IMR-90 (cell line): Measurements from ENCODE around the gene NCOR1. TPM values are rescaled to one million over a fixed set of nuclear protein-coding genes. Genes with fewer than 3 reads are reported as not detected.

Experiments used
- ATAC-seq: fragments of 200-7000 bp; cut with Tn5 transposase; 2 replicates; pipeline ENCODE4 v1.9.1; 2020; ENCODE audit warnings: low read depth, mild to moderate bottlenecking, moderate library complexity
- BruUV-seq: library from RNA; stranded (reverse); fragments of 400-500 nt; replicated peaks from 2 replicates; lab custom pipeline; 2021; lab: Mats Ljungman, UMichigan
- CTCF ChIA-PET: fragments of 300-600 bp; formaldehyde crosslinking; extraction: SDS; loops from one replicate; lab custom pipeline; 2021; ENCODE audit warnings: antibody characterized with exemption; lab: Yijun Ruan, JAX
- POLR2A ChIA-PET: fragments of 300-600 bp; sonication (Branson Sonifier 250); formaldehyde crosslinking; loops from one replicate; lab custom pipeline; 2022; ENCODE audit warnings: antibody characterized with exemption; ENCODE audit not compliant: unreplicated experiment; lab: Charles Lee
- DNase-seq: peaks from one replicate; pipeline ENCODE4 v3.0.0; 2013
- H2AFZ ChIP-seq: replicated peaks from 2 replicates; pipeline ENCODE3; 2013; ENCODE audit warnings: low read length, mild to moderate bottlenecking; ENCODE audit not compliant: poor library complexity
- H2AK5ac ChIP-seq: 2 replicates; pipeline ENCODE4 v1.6.1; 2013; ENCODE audit warnings: low read depth, low read length, inconsistent platforms
- H2AK9ac ChIP-seq: replicated peaks from 2 replicates; pipeline ENCODE3; 2013; ENCODE audit warnings: mild to moderate bottlenecking, low read depth, low read length, moderate library complexity; ENCODE audit not compliant: poor library complexity
- H2BK120ac ChIP-seq: 2 replicates; pipeline ENCODE4 v1.6.1; 2013; ENCODE audit warnings: low read depth, low read length, inconsistent platforms
- H2BK15ac ChIP-seq: 3 replicates; pipeline ENCODE4 v1.6.1; 2013; ENCODE audit warnings: low read depth, low read length, inconsistent platforms
- H2BK20ac ChIP-seq: 2 replicates; pipeline ENCODE4 v1.6.1; 2013; ENCODE audit warnings: low read depth, mild to moderate bottlenecking, inconsistent platforms, low read length, moderate library complexity
- H2BK5ac ChIP-seq: 2 replicates; pipeline ENCODE4 v1.6.1; 2013; ENCODE audit warnings: mild to moderate bottlenecking, low read depth, low read length, inconsistent platforms; ENCODE audit not compliant: poor library complexity, severe bottlenecking
- H3K14ac ChIP-seq: replicated peaks from 2 replicates; pipeline ENCODE4 v1.6.1; 2013; ENCODE audit warnings: low read depth, low read length, inconsistent platforms
- H3K18ac ChIP-seq: 2 replicates; pipeline ENCODE4 v1.6.1; 2013; ENCODE audit warnings: low read depth, low read length, control low read depth
- H3K23ac ChIP-seq: 2 replicates; pipeline ENCODE4 v1.6.1; 2013; ENCODE audit warnings: low read depth, low read length, inconsistent platforms
- H3K27ac ChIP-seq: 2 replicates; pipeline ENCODE4 v1.5.1; 2013; ENCODE audit warnings: mild to moderate bottlenecking, control low read depth, low read length; ENCODE audit not compliant: insufficient read depth
- H3K27me3 ChIP-seq: 2 replicates; pipeline ENCODE4 v1.6.1; 2013; ENCODE audit warnings: low read length; ENCODE audit not compliant: control insufficient read depth, insufficient read depth
- H3K36me3 ChIP-seq: 2 replicates; pipeline ENCODE4 v1.6.1; 2013; ENCODE audit warnings: low read length, mixed read lengths; ENCODE audit not compliant: control insufficient read depth, insufficient read depth
- H3K4ac ChIP-seq: 2 replicates; pipeline ENCODE4 v1.6.1; 2013; ENCODE audit warnings: low read depth, low read length, inconsistent platforms
- H3K4me1 ChIP-seq: 2 replicates; pipeline ENCODE4 v1.6.1; 2013; ENCODE audit warnings: low read length, mixed read lengths; ENCODE audit not compliant: control insufficient read depth, insufficient read depth
- H3K4me2 ChIP-seq: 2 replicates; pipeline ENCODE4 v1.6.1; 2013; ENCODE audit warnings: low read depth, mild to moderate bottlenecking, control low read depth, low read length, moderate library complexity
- H3K4me3 ChIP-seq: 2 replicates; pipeline ENCODE4 v1.5.1; 2013; ENCODE audit warnings: low read depth, mild to moderate bottlenecking, control low read depth, low read length, moderate library complexity; ENCODE audit not compliant: insufficient read depth
- H3K56ac ChIP-seq: 2 replicates; pipeline ENCODE4 v1.6.1; 2013; ENCODE audit warnings: low read length, inconsistent platforms; ENCODE audit not compliant: insufficient read depth; ENCODE audit errors: extremely low read depth
- H3K79me1 ChIP-seq, 2 experiments: 2 replicates each; pipeline ENCODE4 v1.6.1; 2013; ENCODE audit warnings: low read length in 2 of 2, inconsistent platforms in 1 of 2, low read depth in 1 of 2
- H3K9ac ChIP-seq: 2 replicates; pipeline ENCODE4 v1.6.1; 2013; ENCODE audit warnings: low read depth, low read length, control low read depth
- H3K9me1 ChIP-seq: 2 replicates; pipeline ENCODE4 v1.6.1; 2013; ENCODE audit warnings: low read length, inconsistent platforms; ENCODE audit not compliant: insufficient read depth
- H3K9me3 ChIP-seq: 2 replicates; pipeline ENCODE4 v1.6.1; 2013; ENCODE audit warnings: low read length; ENCODE audit not compliant: control insufficient read depth, insufficient read depth
- H4K20me1 ChIP-seq: 2 replicates; pipeline ENCODE4 v1.6.1; 2013; ENCODE audit warnings: low read length, inconsistent platforms; ENCODE audit not compliant: insufficient read depth
- H4K5ac ChIP-seq: 2 replicates; pipeline ENCODE4 v1.6.1; 2013; ENCODE audit warnings: mild to moderate bottlenecking, low read depth, low read length, control low read depth
- H4K8ac ChIP-seq, 2 experiments: 2 replicates each; pipeline ENCODE4 v1.6.1; 2013; ENCODE audit warnings: low read depth in 2 of 2, low read length in 2 of 2, control low read depth in 1 of 2, inconsistent platforms in 1 of 2
- H4K91ac ChIP-seq: 2 replicates; pipeline ENCODE4 v1.6.1; 2013; ENCODE audit warnings: low read depth, low read length, inconsistent platforms; ENCODE audit not compliant: insufficient read depth
- BHLHE40 ChIP-seq: fragments of 150-350 bp; IDR thresholded peaks from 2 replicates; pipeline ENCODE4 v1.6.1; 2016; ENCODE audit warnings: mild to moderate bottlenecking, low read depth, low read length
- CHD1 ChIP-seq: IDR thresholded peaks from 2 replicates; pipeline ENCODE4 v1.6.1; 2012; ENCODE audit warnings: low read depth, low read length, improper control_type of control experiment
- FOS ChIP-seq: fragments of 150-350 bp; IDR thresholded peaks from 2 replicates; pipeline ENCODE4 v1.6.1; 2016; ENCODE audit warnings: low read depth, low read length
- MAFK ChIP-seq: IDR thresholded peaks from 2 replicates; pipeline ENCODE4 v1.6.1; 2012; ENCODE audit warnings: low read depth, low read length, improper control_type of control experiment
- MAZ ChIP-seq: IDR thresholded peaks from 2 replicates; pipeline ENCODE4 v1.6.1; 2012; ENCODE audit warnings: low read depth, mild to moderate bottlenecking, low read length, improper control_type of control experiment, moderate library complexity, borderline replicate concordance
- MXI1 ChIP-seq: IDR thresholded peaks from 2 replicates; pipeline ENCODE4 v1.6.1; 2012; ENCODE audit warnings: low read depth, mild to moderate bottlenecking, low read length, moderate library complexity, borderline replicate concordance
- NFE2L2 ChIP-seq: fragments of 150-350 bp; IDR thresholded peaks from 2 replicates; pipeline ENCODE4 v1.6.1; 2016; ENCODE audit warnings: low read depth, mild to moderate bottlenecking, low read length
- POLR2A ChIP-seq: IDR thresholded peaks from 2 replicates; pipeline ENCODE4 v1.6.1; 2012; ENCODE audit warnings: mild to moderate bottlenecking, low read depth, low read length
- RAD21 ChIP-seq: IDR thresholded peaks from 2 replicates; pipeline ENCODE4 v1.6.1; 2012; ENCODE audit warnings: low read length, improper control_type of control experiment
- SMC3 ChIP-seq: fragments of 150-350 bp; IDR thresholded peaks from 2 replicates; pipeline ENCODE4 v1.6.1; 2016; ENCODE audit warnings: low read depth, mild to moderate bottlenecking, antibody characterized with exemption, low read length, moderate library complexity
- WGBS, 2 experiments: methylation state at CpG; one replicate each; pipeline versions ENCODE4 v1.1.5 to v1.1.7; 2013; ENCODE audit warnings: missing lambda C conversion rate in 2 of 2; ENCODE audit not compliant: insufficient read length in 1 of 2; ENCODE audit errors: extremely low coverage in 2 of 2; 5-methylcytosine and 5-hydroxymethylcytosine counted together
- dilution Hi-C: fragments of 300-500 bp; cut with HindIII; formaldehyde crosslinking; loops from one replicate; pipeline ENCODE4 v1.14.3; 2018; ENCODE audit warnings: low sequenced_read_pairs; ENCODE audit not compliant: unreplicated experiment
- in situ Hi-C: fragments of 300-500 bp; cut with MboI; formaldehyde crosslinking; loops from 3 replicates; pipeline ENCODE4 v1.14.3; 2019; ENCODE audit warnings: low sequenced_read_pairs, inconsistent platforms, mixed read lengths
- intact Hi-C: fragments of 100-400 bp; cut with micrococcal nuclease; formaldehyde crosslinking; loops from 2 replicates; pipeline ENCODE4 v1.10.0; 2022
- polyA plus RNA-seq, 3 experiments: library from polyadenylated mRNA; depleted of rRNA; stranded (reverse); fragments of >200 nt; gene quantifications; 2 replicates each; pipeline ENCODE4 v1.2.3, GENCODE V29; 2012; ENCODE audit warnings: low replicate concordance in 1 of 3
- total RNA-seq: library from RNA; depleted of rRNA; stranded (reverse); fragments of >200 nt; gene quantifications from 2 replicates; pipeline ENCODE4 v1.2.3, GENCODE V29; 2012
- TF ChIP-seq, protein P1 (sequence below): fragments of 150-350 bp; IDR thresholded peaks from 2 replicates; pipeline ENCODE4 v1.6.1; 2016; ENCODE audit warnings: low read depth, mild to moderate bottlenecking, low read length, moderate library complexity, borderline replicate concordance
- TF ChIP-seq, protein P2 (sequence below): fragments of 150-350 bp; IDR thresholded peaks from 2 replicates; pipeline ENCODE4 v1.6.1; 2017; ENCODE audit warnings: mild to moderate bottlenecking, antibody characterized with exemption, low read length, low read depth

NCOR1 gene
- total and polyA plus RNA-seq, 2 of the 4 experiments (the other 2 are of a cell fraction) = 54.5 to 80.3 TPM

DNA sequence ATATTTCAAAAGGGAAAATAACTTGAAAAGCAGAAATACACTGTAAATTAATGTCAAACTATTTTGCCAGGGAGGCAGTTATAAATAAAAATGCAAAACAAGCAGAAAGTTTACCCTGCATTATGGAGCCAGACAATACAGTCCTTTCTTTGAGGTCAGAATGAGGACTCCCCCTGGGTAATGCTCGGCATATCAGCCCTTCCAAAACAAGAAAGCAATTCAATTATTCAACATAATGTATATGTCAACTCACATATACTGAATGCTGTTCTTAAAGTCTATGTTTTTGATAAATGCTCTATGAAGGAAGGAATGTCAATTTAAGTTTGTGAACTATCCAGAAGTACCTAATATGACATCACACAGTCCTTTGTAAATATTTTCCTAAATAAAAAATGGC, 143.3 kb downstream of the NCOR1 start:
- no peak overlapping the region for H3K56ac ChIP-seq
- H3K27me3 ChIP-seq = no peaks in the 10 kb centered on the region
- no peak overlapping the region for H4K5ac ChIP-seq
- H3K23ac ChIP-seq = no peak overlapping the region
- ChIA-PET POLR2A (no interaction called here), CTCF (no interaction called here)
- intact Hi-C loops = no loop called here
- no peak overlapping the region for H2AK5ac ChIP-seq
- peaks cover 3% of the 10 kb centered on the region; the same call in 1 of the 2 replicates for H3K4me1 ChIP-seq
- H3K36me3 ChIP-seq = peaks cover 40% of the 10 kb centered on the region
- H2BK20ac ChIP-seq = no peak overlapping the region
- H3K79me1 ChIP-seq = peaks cover 11 to 42% of the 10 kb centered on the region in 2 experiments; a peak in 3 of 4 replicates
- BruUV-seq = no TSS peak
- dilution Hi-C loops = no loop called here
- WGBS, 2 experiments = no CpG with 5 or more reads among the region's 1 CpG
- H3K27ac ChIP-seq = no peak overlapping the region
- no peak overlapping the region for H3K14ac ChIP-seq
- no peak overlapping the region for H3K4me2 ChIP-seq
- in situ Hi-C loops = no loop called here
- H4K91ac ChIP-seq = no peak overlapping the region
- H2BK120ac ChIP-seq = no peak overlapping the region
- H3K4ac ChIP-seq = no peak overlapping the region
- no peak overlapping the region for H2AK9ac ChIP-seq
- TF ChIP-seq FOS (no peak), NFE2L2 (no peak), CHD1 (no peak), RAD21 (no peak), SMC3 (no peak), MAZ (no peak), POLR2A (no peak), BHLHE40 (no peak), MAFK (no peak), MXI1 (no peak)
- TF ChIP-seq, protein P1, sequence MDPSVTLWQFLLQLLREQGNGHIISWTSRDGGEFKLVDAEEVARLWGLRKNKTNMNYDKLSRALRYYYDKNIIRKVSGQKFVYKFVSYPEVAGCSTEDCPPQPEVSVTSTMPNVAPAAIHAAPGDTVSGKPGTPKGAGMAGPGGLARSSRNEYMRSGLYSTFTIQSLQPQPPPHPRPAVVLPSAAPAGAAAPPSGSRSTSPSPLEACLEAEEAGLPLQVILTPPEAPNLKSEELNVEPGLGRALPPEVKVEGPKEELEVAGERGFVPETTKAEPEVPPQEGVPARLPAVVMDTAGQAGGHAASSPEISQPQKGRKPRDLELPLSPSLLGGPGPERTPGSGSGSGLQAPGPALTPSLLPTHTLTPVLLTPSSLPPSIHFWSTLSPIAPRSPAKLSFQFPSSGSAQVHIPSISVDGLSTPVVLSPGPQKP = no peak
- TF ChIP-seq, protein P2, sequence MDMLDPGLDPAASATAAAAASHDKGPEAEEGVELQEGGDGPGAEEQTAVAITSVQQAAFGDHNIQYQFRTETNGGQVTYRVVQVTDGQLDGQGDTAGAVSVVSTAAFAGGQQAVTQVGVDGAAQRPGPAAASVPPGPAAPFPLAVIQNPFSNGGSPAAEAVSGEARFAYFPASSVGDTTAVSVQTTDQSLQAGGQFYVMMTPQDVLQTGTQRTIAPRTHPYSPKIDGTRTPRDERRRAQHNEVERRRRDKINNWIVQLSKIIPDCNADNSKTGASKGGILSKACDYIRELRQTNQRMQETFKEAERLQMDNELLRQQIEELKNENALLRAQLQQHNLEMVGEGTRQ = no peak
- H4K20me1 ChIP-seq = no peaks in the 10 kb centered on the region
- DNase-seq (no peak), ATAC-seq (no peak)
- H4K8ac ChIP-seq = no peak overlapping the region
- H3K4me3 ChIP-seq = no peak overlapping the region
- H2AFZ ChIP-seq = no peak overlapping the region
- no peaks in the 10 kb centered on the region for H3K9me3 ChIP-seq
- H3K9ac ChIP-seq = no peak overlapping the region
- H3K9me1 ChIP-seq = peaks cover 6% of the 10 kb centered on the region; the same call in 1 of the 2 replicates
- no peak overlapping the region for H2BK15ac ChIP-seq
- no peak overlapping the region for H2BK5ac ChIP-seq
- no peak overlapping the region for H3K18ac ChIP-seq
